GM19238 (cell line): ENCODE measurements around the gene CMIP.

Experiments used
- DNase-seq: peaks from one replicate; pipeline ENCODE4 v3.0.0; 2011; ENCODE audit warnings: low spot score; ENCODE audit not compliant: insufficient read length

Gene CMIP

DNA sequence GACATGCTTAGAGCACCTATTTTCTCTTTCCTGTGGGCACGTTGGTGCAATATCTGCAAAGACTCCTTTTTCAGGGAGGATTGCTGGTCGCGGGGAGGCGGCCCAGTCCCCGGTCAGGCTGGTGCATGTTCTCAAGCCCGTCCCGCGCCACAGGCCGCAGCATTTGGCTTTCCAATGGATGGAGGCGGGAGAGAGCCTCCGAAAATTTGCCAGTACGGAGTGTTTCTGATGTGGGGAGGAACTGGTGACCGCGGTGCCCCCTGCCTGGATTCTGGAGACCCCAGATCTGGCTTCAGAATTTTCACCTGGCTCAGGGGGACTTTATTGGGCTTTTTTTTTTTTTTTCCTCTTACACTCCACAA, 2.3 kb downstream of the CMIP start:
- DNase-seq: no peak

DNA sequence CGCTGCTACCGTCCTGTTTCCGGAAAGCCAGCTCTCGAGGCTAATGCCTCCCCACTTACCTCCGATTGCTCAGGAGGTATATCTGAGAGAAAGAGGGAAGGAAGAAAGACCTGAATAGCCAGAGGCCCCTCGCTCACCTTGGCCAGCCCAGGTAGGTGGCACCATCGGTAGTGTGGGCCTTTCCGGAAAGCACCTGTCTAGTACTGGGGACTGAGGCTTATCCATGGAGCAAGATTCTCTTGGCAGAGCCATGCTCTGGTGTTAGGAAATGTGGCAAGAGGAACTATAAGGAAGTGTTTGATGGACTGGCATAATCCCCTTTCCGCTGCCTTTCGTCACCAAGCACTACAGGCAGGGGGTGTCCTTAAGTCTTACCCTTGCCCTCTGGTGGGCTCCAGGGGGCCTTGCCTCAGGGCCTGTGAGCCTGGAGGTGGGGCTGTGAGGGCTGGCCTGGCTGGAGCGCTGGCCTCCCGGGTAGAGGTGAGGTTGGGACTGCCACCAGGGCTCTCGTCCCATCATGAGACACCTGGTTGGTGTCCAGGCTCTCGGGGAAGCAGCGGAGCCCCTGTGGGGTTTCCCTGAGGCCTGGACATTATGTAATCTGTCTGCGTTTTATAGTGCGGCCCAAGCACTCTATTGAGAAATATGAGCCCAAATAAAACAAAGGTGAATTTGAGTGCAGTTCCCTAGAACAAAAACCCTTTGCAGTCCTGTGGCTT, 2.9 kb downstream of the CMIP start:
- no peak for DNase-seq

GRCh38 chr16:81448154-81449131, 3.8 kb downstream of the CMIP start:
- DNase-seq: no peak

DNA sequence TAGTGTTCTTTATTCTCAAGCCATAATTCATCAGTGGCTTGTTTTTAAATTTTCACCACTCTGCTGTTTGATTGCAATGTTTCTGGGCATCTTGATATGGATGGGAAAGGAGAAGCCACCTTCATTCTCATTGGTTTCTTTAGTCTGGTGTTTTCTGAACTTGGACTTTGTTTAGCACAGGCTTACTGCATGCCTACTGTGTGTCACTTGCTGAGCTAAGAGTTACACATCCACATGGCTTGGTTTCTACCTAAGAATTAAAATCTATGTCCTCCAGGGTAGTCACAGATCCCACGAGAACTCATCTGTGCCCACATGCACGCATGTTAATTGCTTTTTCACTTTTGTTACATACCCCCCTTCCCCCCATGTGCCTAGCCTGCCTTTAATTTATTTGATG, 4.6 kb downstream of the CMIP start:
- DNase-seq: no peak

- no peak for DNase-seq
Measured at GRCh38 chr16:81449899-81450608, 5.4 kb downstream of the CMIP start.

DNA sequence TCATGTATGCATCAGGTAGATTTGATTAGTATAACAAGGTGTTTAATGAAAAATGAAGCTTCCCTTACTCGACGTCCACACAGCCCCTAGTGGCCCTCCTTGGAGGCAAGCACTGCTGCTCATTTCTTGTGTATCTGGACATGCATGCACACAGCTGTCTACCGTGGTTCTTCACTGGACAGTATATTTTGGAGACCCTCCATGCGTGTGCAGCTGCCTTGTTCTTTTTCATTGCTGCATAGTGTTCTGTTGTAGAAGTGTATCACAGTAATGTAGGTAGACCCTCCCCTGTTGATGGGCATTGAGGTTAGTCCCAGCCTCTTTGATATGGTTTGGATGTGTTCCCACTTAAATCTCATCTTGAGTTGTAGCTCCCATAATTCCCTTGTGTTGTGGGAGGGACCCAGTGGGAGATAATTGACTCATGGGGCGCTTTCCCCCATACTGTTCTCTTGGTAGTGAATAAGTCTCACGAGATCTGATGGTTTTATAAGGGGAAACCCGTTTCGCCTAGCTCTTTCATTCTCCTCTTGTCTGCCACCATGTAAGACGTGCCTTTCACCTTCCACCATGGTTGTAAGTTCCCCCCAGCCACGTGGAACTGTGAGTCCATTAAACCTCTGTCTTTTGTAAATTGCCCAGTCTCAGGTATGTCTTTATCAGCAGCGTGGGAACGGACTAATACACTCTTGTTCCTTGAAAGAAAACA, 6.3 kb downstream of the CMIP start:
- DNase-seq: no peak

DNA sequence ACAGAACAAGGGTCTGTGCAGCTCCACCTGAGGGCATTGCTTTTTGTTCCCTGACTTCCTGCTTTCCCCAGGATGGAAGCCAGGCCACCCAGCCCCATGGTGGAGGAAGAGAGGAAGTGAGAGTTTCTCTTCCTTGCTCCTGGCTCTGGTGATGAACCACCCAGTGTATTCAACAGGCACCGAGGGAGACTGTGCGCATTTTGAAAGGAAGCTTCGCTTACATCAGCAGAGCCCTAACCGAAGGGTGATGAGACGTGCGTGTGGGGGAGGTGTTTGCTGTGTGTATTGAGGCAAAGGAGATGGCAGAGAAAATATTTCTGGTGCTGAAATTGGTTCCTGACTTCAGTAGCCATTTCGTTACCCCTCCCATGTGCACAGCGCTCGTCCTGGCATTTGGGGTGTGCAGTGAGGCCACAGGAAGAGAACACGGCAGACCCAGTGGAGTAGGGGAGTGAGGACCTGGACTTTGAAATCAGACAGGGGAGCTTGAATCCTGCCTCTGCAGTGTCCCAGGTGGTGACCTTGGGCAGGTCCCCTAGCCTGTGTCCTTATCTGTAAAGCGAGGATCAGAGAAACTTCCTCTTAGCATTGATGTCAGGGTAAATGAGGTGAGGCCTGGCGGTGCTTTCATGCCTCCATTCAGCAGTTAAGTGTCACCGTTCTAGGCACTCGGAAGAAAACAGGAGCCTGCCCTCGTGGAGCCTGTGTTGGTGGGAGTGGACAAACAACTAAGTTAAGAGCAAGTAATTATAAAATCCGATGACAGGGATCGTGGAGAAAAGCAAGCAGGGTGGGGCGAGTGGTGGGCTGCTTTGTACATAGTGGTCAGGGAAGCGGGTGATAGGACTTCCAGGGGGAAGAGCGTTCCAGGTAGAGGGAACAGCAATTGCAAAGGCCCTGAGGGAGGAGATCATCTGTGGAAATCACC, 7.4 kb downstream of the CMIP start:
- no peak for DNase-seq

DNA sequence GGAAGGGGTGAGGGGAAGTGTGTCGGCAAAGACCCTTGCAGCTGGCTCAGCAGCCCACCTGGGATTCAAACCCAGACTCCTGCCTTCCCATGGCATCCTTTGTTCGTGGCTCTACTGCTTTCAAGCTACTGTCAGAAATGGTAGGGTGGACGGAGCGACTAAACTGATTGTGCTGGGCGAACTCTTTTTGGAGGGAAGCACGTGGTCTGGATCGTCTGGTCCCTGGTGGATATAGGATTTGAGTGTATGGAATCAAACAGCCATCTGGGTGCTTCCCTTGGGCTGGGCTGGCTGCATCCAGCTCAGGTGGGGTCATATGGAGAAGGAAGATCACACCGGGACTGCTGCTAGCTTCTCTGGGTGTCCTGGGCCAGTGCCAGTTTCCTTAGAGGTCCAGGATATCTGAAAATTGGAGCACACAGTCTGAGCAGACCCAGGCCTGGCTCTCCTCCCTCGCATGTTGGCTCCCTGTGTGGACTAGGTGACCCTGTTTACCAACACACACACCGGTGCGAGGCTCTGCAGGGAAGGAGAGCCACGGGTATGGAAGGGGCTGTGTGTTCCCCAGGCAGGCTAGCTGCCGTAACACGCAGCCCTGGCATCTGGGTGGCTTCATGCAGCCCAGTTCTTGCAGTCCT, 8.6 kb downstream of the CMIP start:
- no peak for DNase-seq

GRCh38 chr16:81454044-81454443, 9.4 kb downstream of the CMIP start:
- DNase-seq: no peak

DNA sequence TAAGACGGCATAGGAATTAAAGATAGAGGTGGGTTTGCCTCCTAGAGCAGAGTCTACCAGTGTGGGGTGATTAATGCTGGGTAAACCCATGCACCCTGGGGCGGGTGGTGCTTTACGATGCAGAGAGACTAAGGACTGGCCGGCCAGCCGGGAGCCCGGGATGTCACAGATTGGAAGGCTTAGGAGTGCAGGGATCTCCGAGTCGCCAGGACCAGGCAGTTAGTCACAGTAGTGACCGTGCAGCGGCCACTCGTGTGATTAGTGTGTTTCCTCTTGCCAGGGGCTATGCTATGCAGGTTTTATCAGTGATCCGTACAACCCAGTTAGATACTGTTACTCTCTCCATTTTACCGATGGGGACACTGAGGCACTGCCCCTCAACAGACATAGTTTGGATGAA, 10.4 kb downstream of the CMIP start:
- no peak for DNase-seq

DNA sequence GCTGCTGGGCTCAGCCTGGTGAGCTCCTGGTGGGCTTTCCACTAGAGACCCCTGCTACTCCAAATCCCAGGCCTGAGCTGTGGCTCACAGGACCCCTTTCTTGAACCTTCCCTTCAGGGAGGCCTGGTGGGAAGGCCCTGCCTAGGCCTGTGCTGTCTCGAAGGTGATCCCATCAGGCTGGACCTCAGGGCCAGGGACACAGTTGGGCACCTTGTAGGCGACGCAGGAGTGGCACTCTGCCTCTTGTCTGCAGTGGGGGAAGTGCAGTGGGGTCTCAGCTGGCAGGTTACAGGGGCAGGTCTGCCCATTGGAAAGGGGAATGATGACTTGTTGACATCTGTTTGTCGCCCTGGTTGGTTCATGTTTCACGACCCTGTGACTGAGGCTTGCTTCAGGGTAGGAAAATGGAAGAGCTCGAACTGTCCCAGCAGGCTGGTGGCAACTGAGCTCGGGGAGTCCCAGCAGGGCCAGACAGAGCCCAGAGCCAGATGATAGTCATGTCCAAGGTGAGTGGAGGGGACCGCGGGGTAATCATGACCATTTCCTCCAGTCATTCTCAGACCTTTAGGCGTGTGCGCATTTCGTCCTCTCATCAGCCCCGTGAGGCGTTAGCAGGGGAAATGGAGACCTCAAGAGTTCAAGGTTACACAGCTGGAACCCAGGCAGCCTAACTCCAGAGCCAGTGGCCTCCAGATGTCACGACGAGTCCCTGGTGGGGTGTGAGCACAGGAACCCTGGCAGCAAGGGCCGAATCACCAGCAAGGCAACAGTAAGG, 11.3 kb downstream of the CMIP start:
- no peak for DNase-seq

GRCh38 chr16:81456523-81457325, 12.1 kb downstream of the CMIP start:
- no peak for DNase-seq

DNA sequence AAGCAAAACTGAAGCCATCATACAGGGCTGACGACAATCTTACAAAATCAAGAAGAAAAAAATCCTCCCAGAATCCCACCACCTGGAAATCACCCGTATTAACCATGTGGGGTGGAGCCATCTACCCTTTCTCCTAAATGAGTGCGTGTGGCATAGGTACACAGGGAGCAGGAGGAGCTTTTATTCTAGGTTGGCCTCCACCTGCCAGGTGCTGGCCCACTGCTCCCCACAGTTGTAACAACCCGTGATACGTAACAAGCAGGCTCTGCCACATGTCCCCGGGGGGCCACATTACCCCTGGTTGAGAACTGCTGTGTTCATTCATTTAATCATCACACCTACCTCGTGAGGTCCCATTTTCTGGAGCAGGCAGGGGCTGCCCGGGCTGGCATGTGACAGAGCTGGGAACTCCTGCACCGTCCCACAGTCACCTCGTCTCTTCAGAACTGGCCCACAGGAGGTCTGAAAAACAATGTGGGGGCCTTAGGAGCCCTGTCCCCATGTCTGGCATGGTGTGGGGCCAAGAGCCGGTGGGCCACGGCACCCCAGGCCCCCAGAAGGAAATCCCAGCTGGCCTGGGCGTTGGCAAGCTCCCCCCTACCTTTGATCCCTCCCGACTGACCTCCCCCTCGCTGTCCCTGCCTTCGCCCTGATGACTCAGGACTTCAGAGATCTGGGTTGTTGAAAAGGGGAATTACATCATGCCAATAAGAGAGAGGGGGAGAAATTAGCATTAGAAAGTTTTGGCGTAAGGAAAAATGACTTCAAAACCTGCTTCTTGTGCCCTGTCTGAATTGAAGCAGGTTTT, 12.9 kb downstream of the CMIP start:
- DNase-seq: no peak

- no peak for DNase-seq
Measured at GRCh38 chr16:81458149-81458669, 13.6 kb downstream of the CMIP start.

DNA sequence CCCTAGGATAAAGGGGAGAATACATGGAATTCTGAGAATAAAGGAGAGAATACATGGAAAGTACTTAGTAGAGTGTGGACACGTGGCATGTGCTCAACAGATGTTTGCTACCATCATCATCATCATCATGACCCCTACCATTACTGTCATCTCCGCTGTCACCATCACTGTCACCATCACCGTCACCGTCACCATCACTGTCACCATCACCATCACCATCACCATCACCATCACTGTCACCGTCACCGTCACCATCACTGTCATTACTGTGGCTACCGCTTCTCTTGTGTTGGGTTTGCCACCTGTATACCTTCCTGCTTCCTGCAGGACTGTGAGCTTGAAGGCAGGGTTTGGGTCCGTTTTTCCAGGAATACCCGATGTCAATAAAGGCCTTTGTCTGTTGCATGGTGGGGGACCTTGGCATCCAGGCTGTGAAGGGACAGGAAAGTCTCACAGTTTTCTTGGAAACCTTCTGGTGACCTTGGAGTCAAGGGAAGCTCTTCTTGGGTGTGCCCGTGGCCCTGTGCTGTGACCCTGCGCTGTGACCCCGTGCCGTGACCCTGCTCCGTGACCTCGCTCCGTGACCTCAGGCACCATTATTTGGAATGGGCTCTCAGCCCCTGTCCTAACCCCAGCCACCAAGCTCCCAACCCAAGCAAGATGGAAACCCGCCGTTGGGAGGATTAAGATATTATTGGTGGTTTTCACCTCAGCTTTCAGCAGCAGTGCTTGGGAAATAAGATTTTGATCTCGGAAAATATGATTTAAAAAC, 14.4 kb downstream of the CMIP start:
- DNase-seq: no peak

- DNase-seq: no peak
Measured at GRCh38 chr16:81460075-81460474, 15.5 kb downstream of the CMIP start.
